GM12878 (cell line): ENCODE data around the gene TNFAIP2. TPM values are rescaled to one million over a fixed set of nuclear protein-coding genes. Genes with fewer than 3 reads are reported as not detected.

Source experiments
- ATAC-seq: fragments of 200-7000 bp; cut with Tn5 transposase; 3 replicates; pipeline ENCODE4 v1.9.1; 2020; ENCODE audit warnings: mild to moderate bottlenecking, moderate library complexity
- BruUV-seq: library from RNA; stranded (reverse); fragments of 400-500 nt; replicated peaks from 2 replicates; lab custom pipeline; 2021; lab: Mats Ljungman, UMichigan
- CTCF ChIA-PET: fragments of 300-600 bp; sonication (Branson Sonifier 250); formaldehyde crosslinking; extraction: SDS; loops from one replicate; lab custom pipeline; 2021; ENCODE audit warnings: inconsistent platforms; lab: Yijun Ruan, JAX
- POLR2A ChIA-PET: fragments of 350-600 bp; formaldehyde crosslinking; extraction: SDS; loops from one replicate; lab custom pipeline; 2021; ENCODE audit warnings: inconsistent platforms; lab: Charles Lee
- RAD21 ChIA-PET: fragments of 300-600 bp; sonication (Branson Sonifier 250); formaldehyde crosslinking; loops from one replicate; lab custom pipeline; 2023; ENCODE audit warnings: antibody characterized with exemption; ENCODE audit not compliant: unreplicated experiment; lab: Charles Lee
- SMC1A ChIA-PET: fragments of 300-600 bp; sonication (Branson Sonifier 250); formaldehyde crosslinking; loops from one replicate; lab custom pipeline; 2023; ENCODE audit not compliant: unreplicated experiment, uncharacterized antibody; lab: Charles Lee
- DNase-seq: peaks from one replicate; pipeline ENCODE4 v3.0.0-alpha.2; 2011; ENCODE audit warnings: low read depth, low spot score
- FAIRE-seq: peaks from 3 replicates; lab custom pipeline; 2011; peaks lifted over from hg19 to GRCh38; lab: Jason Lieb, UNC
- H2AFZ ChIP-seq: 2 replicates; pipeline ENCODE4 v1.6.0; 2011; ENCODE audit warnings: low read depth, low read length, control low read depth; ENCODE audit not compliant: control insufficient read depth
- H3K27ac ChIP-seq: 2 replicates; pipeline ENCODE4 v1.5.1; 2011; ENCODE audit warnings: control low read depth; ENCODE audit not compliant: control insufficient read depth, insufficient read depth
- H3K27me3 ChIP-seq, 2 experiments: replicated peaks in 1 of 2; 2 replicates each; pipeline versions ENCODE4 v1.6.0 to v1.6.1; 2011; ENCODE audit warnings: low read length in 1 of 2; ENCODE audit not compliant: control insufficient read depth in 2 of 2, insufficient read depth in 2 of 2
- H3K36me3 ChIP-seq, 2 experiments: 2 replicates each; pipeline ENCODE4 v1.5.1; 2011; ENCODE audit warnings: low read length in 1 of 2; ENCODE audit not compliant: control insufficient read depth in 2 of 2, insufficient read depth in 2 of 2
- H3K4me1 ChIP-seq: 2 replicates; pipeline ENCODE4 v1.6.1; 2011; ENCODE audit warnings: mild to moderate bottlenecking, low read length, moderate library complexity, mixed read lengths; ENCODE audit not compliant: control insufficient read depth, insufficient read depth
- H3K4me2 ChIP-seq: 2 replicates; pipeline ENCODE4 v1.6.0; 2011; ENCODE audit warnings: control low read depth; ENCODE audit not compliant: control insufficient read depth, insufficient read depth
- H3K4me3 ChIP-seq: fragments of 200-600 bp; sonication (generic); 2 replicates; pipeline ENCODE4 v1.5.1; 2016
- H3K79me2 ChIP-seq: 2 replicates; pipeline ENCODE4 v1.6.0; 2011; ENCODE audit warnings: low read length; ENCODE audit not compliant: control insufficient read depth, insufficient read depth
- H3K9ac ChIP-seq: 2 replicates; pipeline ENCODE4 v1.8.0; 2011; ENCODE audit warnings: low read length, control low read depth, mixed read lengths; ENCODE audit not compliant: control insufficient read depth, insufficient read depth
- H3K9me3 ChIP-seq: replicated peaks from 3 replicates; pipeline ENCODE4 v1.5.1; 2011; ENCODE audit warnings: mild to moderate bottlenecking, low read length; ENCODE audit not compliant: control insufficient read depth, insufficient read depth
- H4K20me1 ChIP-seq: 2 replicates; pipeline ENCODE4 v1.6.0; 2011; ENCODE audit not compliant: control insufficient read depth, insufficient read depth
- DPF2 ChIP-seq: fragments of 450-650 bp; IDR thresholded peaks from 2 replicates; pipeline ENCODE4 v1.6.1; 2017; ENCODE audit warnings: mild to moderate bottlenecking
- ETV6 ChIP-seq, 2 experiments: fragments of 450-650 bp in 1 of 2; IDR thresholded peaks in 1 of 2; conservative IDR thresholded peaks in 1 of 2; 2 replicates each; pipeline ENCODE4 v1.6.1; 2014; ENCODE audit warnings: antibody characterized with exemption in 1 of 2, borderline replicate concordance in 1 of 2, low read depth in 1 of 2, mild to moderate bottlenecking in 1 of 2, moderate library complexity in 1 of 2
- GABPA ChIP-seq: IDR thresholded peaks from 2 replicates; pipeline ENCODE4 v1.6.1; 2014; ENCODE audit warnings: antibody characterized with exemption, low read depth, mild to moderate bottlenecking, inconsistent platforms
- GATAD2B ChIP-seq: fragments of 450-650 bp; conservative IDR thresholded peaks from 2 replicates; pipeline ENCODE4 v1.6.1; 2017; ENCODE audit warnings: low read depth, mild to moderate bottlenecking, moderate library complexity
- HCFC1 ChIP-seq: fragments of 150-350 bp; IDR thresholded peaks from 2 replicates; pipeline ENCODE4 v1.6.1; 2014; ENCODE audit warnings: low read length
- IRF3 ChIP-seq: fragments of 450-650 bp; IDR thresholded peaks from 2 replicates; pipeline ENCODE4 v1.6.1; 2014; ENCODE audit warnings: mild to moderate bottlenecking
- MEF2B ChIP-seq: fragments of 450-650 bp; IDR thresholded peaks from 2 replicates; pipeline ENCODE4 v1.6.1; 2018; ENCODE audit warnings: mild to moderate bottlenecking, moderate library complexity; ENCODE audit not compliant: partially characterized antibody, poor library complexity, severe bottlenecking
- MTA3 ChIP-seq: IDR thresholded peaks from 2 replicates; pipeline ENCODE4 v1.6.1; 2012; ENCODE audit warnings: low read length, inconsistent platforms, borderline replicate concordance
- NR2C1 ChIP-seq: fragments of 450-650 bp; IDR thresholded peaks from 2 replicates; pipeline ENCODE4 v1.6.1; 2017; ENCODE audit warnings: antibody characterized with exemption, mild to moderate bottlenecking, moderate library complexity
- NR2C2 ChIP-seq: IDR thresholded peaks from 2 replicates; pipeline ENCODE4 v1.6.1; 2011; ENCODE audit warnings: borderline replicate concordance, low read depth; ENCODE audit not compliant: control insufficient read depth, insufficient read length
- POLR2AphosphoS5 ChIP-seq: IDR thresholded peaks from 2 replicates; pipeline ENCODE4 v1.6.1; 2011; ENCODE audit warnings: mild to moderate bottlenecking, low read length, inconsistent platforms
- SREBF2 ChIP-seq: IDR thresholded peaks from 2 replicates; pipeline ENCODE4 v1.6.1; 2012; ENCODE audit warnings: mild to moderate bottlenecking, low read length
- ZNF384 ChIP-seq: IDR thresholded peaks from 2 replicates; pipeline ENCODE4 v1.6.1; 2012; ENCODE audit warnings: low read depth, mild to moderate bottlenecking, low read length, improper control_type of control experiment, borderline replicate concordance
- WGBS: methylation state at CpG from one replicate; pipeline ENCODE4 v1.1.6; 2016; ENCODE audit warnings: low lambda C conversion rate; ENCODE audit not compliant: insufficient replicate concordance, insufficient coverage; ENCODE audit errors: missing lambda C conversion rate; 5-methylcytosine and 5-hydroxymethylcytosine counted together
- in situ Hi-C: fragments of 300-500 bp; cut with MboI; formaldehyde crosslinking; loops from 9 replicates; pipeline ENCODE4 v1.14.3; 2018; ENCODE audit warnings: mixed read lengths
- intact Hi-C: fragments of 100-400 bp; cut with micrococcal nuclease; formaldehyde crosslinking; loops from one replicate; pipeline ENCODE4 v1.14.2; 2022; ENCODE audit not compliant: unreplicated experiment
- polyA plus RNA-seq, 11 experiments: library from polyadenylated mRNA; depleted of rRNA in 4 of 11; unstranded in 6 of 11; stranded (reverse) in 5 of 11; fragments of >200 nt; fragmentation: Nextera tagmentation in 4 of 11; fragmentation: Illumina TruSeq in 1 of 11; extraction: Ambion mirVana in 4 of 11; extraction: Trizol in 1 of 11; gene quantifications; 1 replicate in 1 of 11; 2 replicates in 10 of 11; pipeline versions ENCODE4 v1.2.1 to v1.2.3, GENCODE V29; 2011 to 2016; ENCODE audit warnings: inconsistent platforms in 2 of 11, missing spikeins in 2 of 11, low read depth in 1 of 11
- total RNA-seq, 4 experiments: library from RNA; depleted of rRNA in 3 of 4; stranded (reverse); fragments of >200 nt in 3 of 4; fragmentation: Illumina TruSeq in 1 of 4; extraction: Trizol in 1 of 4; gene quantifications; 2 replicates each; pipeline versions ENCODE4 v1.2.1 to v1.2.3, GENCODE V29; 2013 to 2021

Gene TNFAIP2
- total and polyA plus RNA-seq, 10 of the 15 experiments (the other 5 are each of a cell fraction or from before 2014, with no cell fraction given), result 7.1 to 150 (median 74.5) TPM

GRCh38 chr14:103130017-103130764 is 6.9 kb downstream of the TNFAIP2 start:
- no peak for TF ChIP-seq IRF3
- no peak for TF ChIP-seq HCFC1
- TF ChIP-seq GABPA, result no peak
- Histone ChIP-seq H3K9me3 (no peaks in the 10 kb centered on the region), H3K27me3 (no peaks in the 10 kb centered on the region), H3K4me1 (no peaks in the 10 kb centered on the region), H3K9ac (no peak overlapping the region), H3K79me2 (peaks cover 4% of the 10 kb centered on the region), H3K4me3 (no peak overlapping the region), H3K36me3 (peaks cover 8 to 9% of the 10 kb centered on the region in 2 experiments; a peak in 3 of 4 replicates), H3K27ac (no peak overlapping the region), H3K4me2 (no peak overlapping the region), H4K20me1 (no peaks in the 10 kb centered on the region), H2AFZ (no peak overlapping the region)
- 76% methylated on average over 26 of the region's 26 CpGs for WGBS
- BruUV-seq, result no TSS peak
- in situ Hi-C loops (no loop called here), intact Hi-C loops (no loop called here)
- no peak for ATAC-seq
- ChIA-PET SMC1A (interaction anchor here (1.5 to 3.2 kb wide), 2 partner anchors 10 to 25 kb away, joined by 5 to 9 read pairs; no protein-coding TSS in a partner anchor), RAD21 (interaction anchor here (0.7 to 1.4 kb wide), 2 partner anchors 11 to 25 kb away, joined by 3 to 4 read pairs; no protein-coding TSS in a partner anchor), POLR2A (interaction anchor here (0.8 kb wide), 1 partner anchor 12 kb away, joined by 3 read pairs; no protein-coding TSS in a partner anchor), CTCF (interaction anchor here (1.0 to 3.0 kb wide), 3 partner anchors 11 to 225 kb away, joined by 3 to 12 read pairs (median 9); no protein-coding TSS in a partner anchor)
- DNase-seq, result no peak
- no peak for FAIRE-seq

- H3K27me3 ChIP-seq, result no peaks in the 10 kb centered on the region
- no TSS peak for BruUV-seq
- peaks cover 8 to 9% of the 10 kb centered on the region in 2 experiments; a peak in 3 of 4 replicates for H3K36me3 ChIP-seq
- SMC1A ChIA-PET, result interaction anchor here (1.5 to 3.2 kb wide), 2 partner anchors 10 to 26 kb away, joined by 5 to 9 read pairs; no protein-coding TSS in a partner anchor
- H3K4me2 ChIP-seq, result no peak overlapping the region
- H3K79me2 ChIP-seq, result peaks cover 4% of the 10 kb centered on the region
- no peaks in the 10 kb centered on the region for H3K9me3 ChIP-seq
- 82% methylated on average over 8 of the region's 8 CpGs for WGBS
- POLR2A ChIA-PET, result no interaction called here
- no peak for DNase-seq
- RAD21 ChIA-PET, result interaction anchor here (1.4 kb wide), 1 partner anchor 10 kb away, joined by 4 read pairs; no protein-coding TSS in a partner anchor
- no peaks in the 10 kb centered on the region for H4K20me1 ChIP-seq
- H3K4me3 ChIP-seq, result no peak overlapping the region
- no peak for FAIRE-seq
- in situ Hi-C loops (no loop called here), intact Hi-C loops (no loop called here)
- no peak for ATAC-seq
- H3K9ac ChIP-seq, result no peak overlapping the region
- no peak overlapping the region for H3K27ac ChIP-seq
- H3K4me1 ChIP-seq, result no peaks in the 10 kb centered on the region
- CTCF ChIA-PET, result interaction anchor here (3.0 kb wide), 1 partner anchor 26 kb away, joined by 12 read pairs; no protein-coding TSS in a partner anchor
- H2AFZ ChIP-seq, result no peak overlapping the region
- TF ChIP-seq SREBF2, result no peak
- TF ChIP-seq NR2C1, result no peak
- TF ChIP-seq MEF2B, result no peak
- TF ChIP-seq DPF2, result no peak
- no peak for TF ChIP-seq GATAD2B
- TF ChIP-seq MTA3, result no peak
- TF ChIP-seq NR2C2, result no peak
- TF ChIP-seq ZNF384, result no peak
- TF ChIP-seq ETV6 (conservative IDR thresholded peaks at IDR 0.05 in 1 of 2, IDR thresholded peaks at IDR 0.05 in 1 of 2; ENCODE audit: borderline replicate concordance in 1 of 2, low read depth in 1 of 2), result no peak
- no peak for TF ChIP-seq POLR2AphosphoS5
Measured at GRCh38 chr14:103130965-103131364, 7.7 kb downstream of the TNFAIP2 start.
